ENCODE data around the gene SLC5A4.
A peak's percentile ranks its signal among the peaks of the same experiment; 100 is the strongest.

Gene SLC5A4

DNA sequence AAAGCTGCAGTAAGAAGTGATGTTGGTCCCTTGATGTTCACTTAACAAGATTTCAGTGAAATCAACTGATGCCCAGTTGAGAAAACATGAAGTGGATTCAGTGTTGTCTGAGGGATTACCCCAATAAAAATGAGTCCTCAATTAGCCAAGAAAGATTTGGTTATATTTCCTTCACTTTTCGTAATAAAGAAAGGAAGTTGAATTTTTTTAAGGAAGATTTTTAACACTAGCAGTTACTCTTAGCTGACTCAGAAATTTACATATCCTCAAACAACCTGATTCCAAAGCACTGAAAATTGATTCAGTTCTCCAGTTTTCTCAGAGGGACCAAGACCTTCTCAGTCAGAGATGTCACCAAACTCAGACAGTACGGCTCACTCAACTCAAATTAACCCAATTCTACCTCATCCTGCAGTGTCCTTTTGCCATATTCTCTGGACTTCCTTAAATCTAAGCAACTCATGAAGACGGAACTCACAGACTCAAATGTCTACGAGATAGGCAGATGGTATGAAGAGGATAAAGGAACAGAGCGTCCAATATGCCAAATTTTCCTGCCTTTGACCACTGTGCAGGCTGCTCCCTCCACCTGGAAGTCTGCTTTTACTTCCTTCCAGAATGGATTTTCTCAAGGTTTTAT lies 22.8 kb downstream of the SLC5A4 start:
- no peak for DNase-seq (ENCODE audit: low spot score)

DNA sequence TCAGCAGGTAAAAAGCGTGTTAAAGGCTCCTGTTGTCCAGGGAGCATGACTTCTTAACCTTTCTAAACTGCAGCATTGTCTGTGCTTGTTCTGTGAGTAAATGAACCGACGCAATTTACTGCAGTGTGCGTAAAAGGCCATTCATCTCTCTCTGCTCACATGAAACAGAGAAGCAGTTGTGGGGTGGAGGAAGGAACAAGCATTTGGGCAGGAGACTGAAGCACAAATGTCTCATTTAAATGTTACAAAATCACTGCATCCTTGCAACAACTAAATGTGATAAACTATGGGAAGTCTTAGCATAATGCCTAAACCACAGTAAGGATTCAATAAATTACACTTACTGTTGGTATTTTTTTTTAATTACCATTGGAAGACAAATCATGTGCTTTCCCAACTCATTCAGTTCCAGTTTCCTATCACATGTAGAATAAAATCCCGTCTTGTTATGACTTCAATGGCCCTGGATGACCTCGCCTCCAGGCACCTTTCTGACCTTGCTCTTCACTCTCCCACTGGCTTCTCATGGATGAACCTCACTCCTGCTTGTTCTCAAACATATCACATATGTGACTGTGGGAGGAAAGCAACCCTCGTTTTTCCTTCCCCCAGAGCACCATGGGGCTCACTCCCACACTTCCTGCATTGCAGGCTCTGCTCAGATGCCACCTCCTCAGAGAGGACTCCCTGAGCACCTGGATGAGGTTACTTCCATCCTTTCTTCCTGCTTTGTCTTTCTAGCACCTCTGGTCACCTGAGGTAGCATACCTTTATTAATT lies 28.6 kb downstream of the SLC5A4 start:
- DNase-seq (ENCODE audit: low spot score), result no peak

DNA sequence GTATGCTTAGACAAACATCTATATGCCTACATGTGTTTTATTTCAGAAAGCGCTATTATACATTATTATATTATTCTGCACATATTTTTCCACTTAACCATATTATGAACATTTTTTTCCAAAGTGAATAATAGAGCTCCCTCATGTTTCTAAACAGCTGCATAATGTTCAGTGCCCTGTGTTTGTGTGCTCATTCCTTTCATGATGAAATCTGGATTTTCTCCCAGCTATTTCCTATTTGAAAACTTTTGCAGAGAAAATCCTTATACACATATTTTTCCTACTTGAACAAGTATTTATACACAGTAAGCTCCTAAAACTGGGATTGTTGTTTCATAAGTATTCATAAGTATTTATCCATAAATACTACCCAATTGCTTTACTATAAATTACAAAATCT lies 32.2 kb downstream of the SLC5A4 start:
- no peak for DNase-seq (ENCODE audit: low spot score)

DNA sequence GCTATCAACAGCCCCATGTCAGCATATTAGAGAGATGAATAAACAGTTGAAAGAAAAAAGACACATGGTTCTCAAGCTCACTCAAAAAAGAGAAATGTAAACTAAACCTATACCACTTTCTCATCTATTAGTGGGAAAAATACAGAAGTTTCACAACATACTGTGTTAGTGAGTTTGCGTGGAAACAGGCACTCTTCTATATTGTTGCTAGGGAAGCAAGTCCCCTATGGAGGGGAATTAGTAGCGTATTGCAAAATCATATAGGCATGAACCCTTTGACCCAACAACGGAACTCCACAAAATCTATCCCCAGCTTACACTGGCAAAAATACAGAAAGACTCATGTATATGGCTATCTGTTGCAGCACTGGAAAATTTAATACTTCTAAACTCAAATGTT lies 36.1 kb downstream of the SLC5A4 start:
- no peak for DNase-seq (ENCODE audit: low spot score)

DNA sequence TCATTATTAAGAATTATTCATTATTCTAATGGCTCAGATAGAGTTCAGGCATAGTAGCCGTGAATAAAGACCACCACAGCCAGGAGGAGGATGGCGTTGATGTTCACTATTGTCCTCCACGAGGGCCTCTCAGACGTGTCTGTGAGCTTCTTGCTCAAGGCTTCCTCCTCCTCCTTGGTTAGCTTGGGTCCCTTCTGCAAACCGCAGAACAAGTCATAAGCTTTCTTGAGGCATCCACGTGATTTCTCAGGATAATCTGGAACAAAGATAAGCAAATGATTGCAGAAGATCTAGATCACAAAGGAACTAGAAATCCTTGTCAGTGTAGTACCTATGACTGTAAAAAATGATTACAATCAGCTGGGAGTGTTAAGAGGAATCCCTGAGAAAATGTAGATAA lies 36.7 kb downstream of the SLC5A4 start:
- no peak for DNase-seq (ENCODE audit: low spot score)

DNA sequence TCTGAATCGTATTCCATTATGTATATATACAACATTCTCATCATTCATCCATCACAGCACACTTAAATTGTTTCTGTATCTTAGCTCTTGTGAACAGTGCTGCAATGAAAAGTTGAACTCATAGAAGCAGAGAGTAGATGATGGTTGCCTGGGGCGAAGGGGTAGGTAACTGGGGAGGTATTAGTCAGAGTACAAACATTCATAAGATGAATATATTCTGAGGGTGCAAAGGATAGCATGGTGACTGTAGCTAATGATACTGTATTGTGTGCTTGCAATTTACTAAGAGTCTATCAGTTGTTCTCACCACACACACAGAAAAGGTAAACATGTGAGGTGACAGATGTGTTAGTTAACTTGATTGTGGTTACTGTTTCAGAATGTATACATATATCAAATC lies 37.7 kb downstream of the SLC5A4 start:
- DNase-seq (ENCODE audit: low spot score), result no peak

DNA sequence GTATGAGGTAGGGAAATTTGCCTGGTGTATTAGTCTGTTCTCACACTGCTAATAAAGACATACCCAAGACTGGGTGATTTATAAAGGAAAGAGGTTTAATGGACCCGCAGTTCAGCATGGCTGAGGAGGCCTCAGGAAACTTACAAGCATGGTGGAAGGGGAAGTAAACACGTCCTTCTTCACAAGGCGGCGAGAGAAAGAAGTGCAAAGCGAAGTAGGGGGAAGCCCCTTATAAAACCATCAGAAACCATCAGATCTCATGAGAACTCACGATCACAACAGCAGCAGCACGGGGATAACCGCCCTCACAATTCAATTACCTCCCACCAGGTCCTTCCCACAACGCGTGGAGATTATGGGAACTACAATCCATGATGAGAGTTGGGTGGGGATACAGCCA lies 38.2 kb downstream of the SLC5A4 start:
- no peak for DNase-seq (ENCODE audit: low spot score)

DNA sequence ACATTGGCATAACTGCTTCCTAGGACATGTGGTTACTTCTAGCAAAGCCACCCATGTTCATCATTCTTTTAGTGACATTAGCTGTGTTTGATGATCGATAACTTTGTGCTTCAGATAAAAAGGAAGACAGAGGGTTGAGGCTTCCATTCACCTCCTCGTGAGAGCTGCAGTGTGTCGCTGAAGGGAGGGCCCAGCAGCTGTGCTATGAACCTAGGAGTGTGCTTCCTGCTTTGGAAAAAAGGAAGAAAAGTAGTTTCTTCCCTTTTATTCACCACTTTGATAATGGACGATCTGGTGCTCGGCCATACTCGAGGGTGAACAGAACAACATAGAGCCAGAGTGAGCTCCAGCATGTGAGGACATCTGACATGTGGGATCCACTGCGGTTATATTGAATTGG lies 44.1 kb downstream of the SLC5A4 start:
- DNase-seq (ENCODE audit: low spot score), result no peak

DNA sequence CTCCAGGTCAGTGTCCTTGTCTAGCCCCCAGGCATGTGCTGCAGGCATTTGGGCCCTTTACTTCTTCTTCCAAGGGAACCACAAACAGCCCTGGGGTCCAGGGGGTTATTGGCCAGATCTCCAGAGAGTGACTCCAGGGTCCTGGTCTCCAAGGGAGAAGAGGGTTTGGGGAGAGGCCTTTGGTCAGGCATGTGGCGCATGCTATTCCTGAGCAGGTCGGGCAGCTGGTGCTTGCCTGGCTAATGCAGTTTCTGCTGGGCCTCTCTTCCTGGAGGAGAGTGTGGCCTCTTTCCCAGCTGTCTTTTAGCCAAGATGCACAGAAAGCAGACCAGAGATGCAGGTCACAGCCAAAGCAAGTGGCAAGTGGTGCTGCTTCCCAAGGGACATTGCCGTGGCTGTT lies 46.5 kb downstream of the SLC5A4 start:
- DNase-seq (ENCODE audit: low spot score), result no peak

DNA sequence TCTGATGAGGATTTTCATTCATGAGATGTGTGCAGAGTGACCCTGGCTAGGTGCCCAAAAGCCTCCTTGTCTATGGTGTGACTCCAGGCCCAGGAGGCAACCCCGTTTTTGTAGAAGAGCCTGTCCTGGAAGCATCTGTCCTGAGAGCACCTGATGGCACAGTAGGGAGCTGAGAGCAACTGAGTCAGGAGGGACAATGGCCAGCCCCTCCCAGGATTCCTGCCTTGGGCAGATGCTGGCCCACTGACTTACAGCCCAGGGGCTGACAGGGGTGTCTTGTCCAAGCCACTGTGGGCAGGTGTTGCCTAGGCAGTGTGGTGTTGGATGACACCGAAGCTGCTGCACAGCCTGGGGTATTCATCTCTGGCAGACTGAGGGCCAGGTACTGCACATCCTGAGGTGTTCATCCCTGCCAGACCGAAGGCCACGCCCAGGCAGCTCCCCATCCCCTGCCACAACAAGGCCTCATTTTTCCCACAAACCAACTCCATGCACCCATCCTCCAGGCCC lies 47.1 kb downstream of the SLC5A4 start:
- no peak for DNase-seq (ENCODE audit: low spot score)

DNA sequence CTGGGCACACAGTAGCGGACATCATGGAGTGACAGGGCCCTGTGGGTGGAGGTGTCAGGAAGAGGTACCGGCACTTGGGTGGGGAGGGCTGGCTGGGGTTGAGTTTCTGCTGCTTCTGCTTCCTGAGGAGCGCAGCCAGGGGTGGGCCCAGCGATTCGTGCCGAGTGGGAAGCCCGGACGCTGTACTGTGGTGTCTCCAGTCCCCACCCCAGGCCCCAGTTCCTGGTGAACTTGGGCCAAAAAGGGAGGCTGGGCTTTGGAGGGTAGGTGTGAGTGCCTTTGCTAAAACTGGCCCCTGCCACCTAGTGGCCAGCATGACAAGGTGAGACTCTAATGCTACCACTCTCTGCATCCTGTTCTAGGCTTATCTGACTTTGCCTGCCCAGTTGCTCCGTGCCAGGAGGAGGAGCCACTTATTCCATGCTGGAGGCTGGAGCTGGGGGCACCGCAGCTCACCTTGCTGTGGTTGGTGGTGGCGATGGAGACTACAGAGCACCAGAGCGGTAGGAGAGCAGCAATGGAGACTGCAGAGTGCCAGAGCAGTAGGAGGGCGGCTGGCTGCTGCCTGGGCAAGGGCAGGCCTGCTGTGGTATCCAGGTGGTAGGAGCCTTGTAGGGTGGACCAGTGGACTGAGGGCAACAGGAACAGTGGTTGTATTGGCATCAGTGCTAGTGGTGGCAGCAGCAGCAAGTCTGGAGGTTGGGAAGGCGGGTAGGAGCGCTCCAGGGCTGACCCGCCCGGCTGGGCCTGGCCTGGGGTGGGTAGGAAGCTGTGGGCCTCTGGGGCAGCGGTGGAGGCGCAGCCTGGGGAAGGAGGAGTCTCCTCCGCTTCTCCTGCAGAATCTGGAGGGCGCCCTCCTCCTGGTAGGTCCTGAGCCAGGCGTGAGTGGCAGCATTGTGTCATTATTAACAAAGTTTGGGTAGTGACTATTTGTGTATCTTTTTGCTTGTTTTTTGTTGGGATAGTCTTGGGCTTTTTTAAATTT lies 48.1 kb downstream of the SLC5A4 start:
- no peak for DNase-seq (ENCODE audit: low spot score)

DNA sequence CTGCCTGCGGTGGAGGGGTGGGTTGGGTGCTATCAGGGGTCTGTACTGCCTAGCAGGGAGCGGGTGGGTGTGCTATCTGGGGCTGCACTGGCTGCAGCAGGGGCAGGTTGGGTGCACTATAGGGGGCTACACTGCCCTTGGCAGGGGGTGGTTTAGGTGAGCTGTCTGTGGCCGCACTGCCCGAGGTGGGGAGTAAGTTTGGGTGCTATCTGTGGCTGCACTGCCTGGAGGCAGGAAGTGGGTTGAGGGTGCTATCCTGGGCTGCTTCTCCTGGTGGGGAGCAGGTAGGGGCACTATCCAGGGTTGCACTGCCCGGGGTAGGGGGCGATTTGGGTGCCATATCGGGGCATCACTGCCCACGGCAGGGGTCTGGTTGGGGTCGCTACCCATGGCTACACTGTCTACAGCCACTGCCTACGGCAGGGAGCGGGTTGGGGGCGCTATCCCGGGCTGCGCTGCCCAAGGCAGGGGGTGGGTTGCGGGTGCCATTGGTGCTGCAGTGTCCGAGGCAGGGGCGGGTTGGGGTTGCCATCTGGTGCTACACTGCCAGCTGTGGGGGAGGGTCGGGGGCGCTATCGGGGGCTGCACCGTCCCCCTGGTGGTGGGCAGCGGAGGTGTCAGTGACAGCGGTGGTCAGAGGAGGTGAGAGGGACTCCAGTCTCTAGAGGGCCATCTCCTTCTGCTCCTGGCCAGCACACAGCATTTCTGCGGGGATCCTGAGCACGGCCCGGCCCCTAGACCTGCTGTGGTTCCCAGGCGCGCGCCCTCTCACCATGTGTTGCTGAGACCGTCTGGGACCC lies 49.0 kb downstream of the SLC5A4 start:
- DNase-seq (ENCODE audit: low spot score), result no peak

DNA sequence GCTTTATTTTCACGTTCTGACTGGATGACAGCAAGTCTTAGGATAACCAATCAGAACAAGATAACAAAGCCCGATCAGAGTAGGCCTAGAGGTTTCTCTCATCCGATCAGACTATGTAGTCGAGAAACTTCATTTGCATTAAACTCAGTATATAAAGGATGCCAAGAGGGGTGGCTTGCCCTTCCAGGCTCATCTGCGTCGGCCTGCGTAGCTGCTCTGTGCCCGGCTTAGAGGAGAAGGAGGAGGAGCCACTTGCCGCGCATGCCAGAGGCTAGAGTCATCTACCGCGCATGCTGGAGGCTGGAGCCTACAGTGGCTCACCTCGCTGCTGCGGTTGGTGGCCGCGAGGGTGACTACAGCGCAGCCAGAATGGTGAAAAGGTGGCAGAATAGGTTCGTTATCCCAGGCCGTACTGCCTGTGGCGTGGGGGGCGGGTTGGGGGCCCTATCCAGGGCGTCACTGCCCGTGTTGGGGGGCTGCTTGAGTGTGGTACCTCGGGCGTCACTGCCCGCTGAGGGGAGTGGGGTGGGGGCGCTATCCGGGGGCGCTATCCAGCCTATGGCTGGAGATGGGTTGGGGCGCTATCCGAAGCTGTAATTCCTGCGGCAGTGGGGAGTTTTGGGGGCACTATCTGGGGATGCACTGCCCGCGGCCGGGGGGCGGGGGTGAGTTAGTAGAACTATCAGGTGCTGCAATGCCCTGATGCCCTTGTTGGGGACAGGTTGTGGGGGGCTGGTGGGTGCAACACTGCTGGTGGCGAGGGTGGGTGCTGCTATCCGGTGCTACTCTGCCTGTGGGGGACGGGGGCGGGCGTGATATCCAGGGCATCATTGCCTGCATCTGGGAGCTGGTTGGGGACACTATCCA lies 50.1 kb downstream of the SLC5A4 start, which contains the start of gene RFPL2:
RFPL2 (minus strand) TSS at position 218 of the 867 bp plus-strand sequence. CDS start 2,622 bp downstream, outside the sequence.
- DNase-seq (ENCODE audit: low spot score), result no peak

DNA sequence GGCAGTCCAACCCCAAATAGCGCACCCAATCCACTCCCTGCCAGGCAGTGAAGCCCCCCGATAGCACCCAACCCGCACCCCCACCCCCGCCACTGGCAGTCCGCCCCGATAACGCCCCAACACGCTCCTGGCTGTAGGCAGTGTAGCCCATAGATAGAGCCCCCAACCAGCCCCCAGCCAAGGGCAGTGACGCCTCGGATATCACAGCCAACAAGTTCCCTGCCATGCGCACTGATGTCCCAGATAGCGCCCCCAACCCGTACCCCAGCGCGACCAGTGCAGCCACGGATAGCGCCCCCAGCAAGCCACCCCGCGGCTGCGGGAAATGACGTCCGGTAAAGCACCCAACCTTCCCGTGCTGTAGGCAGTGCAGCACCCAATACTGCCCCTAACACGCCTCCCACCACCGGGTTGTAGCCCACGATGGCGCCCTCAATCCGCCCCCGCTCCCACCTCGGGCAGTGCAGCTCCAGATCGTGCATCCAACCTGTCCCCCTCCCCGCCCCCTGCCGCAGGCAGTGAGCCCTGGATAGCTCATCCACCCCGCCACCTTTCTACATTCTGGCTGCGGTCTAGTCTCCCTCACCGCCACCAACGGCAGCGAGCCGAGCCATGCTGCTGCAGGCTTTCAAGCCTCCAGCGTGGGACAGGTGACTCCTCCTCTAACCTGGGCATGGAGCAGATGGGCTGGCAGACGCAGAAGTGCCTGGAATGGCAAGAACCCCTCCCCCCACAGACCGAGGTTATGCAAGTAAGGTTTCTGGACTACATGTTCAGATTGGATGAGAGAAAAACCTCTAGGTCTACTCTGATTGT lies 50.9 kb downstream of the SLC5A4 start:
- no peak for DNase-seq (ENCODE audit: low spot score)

DNA sequence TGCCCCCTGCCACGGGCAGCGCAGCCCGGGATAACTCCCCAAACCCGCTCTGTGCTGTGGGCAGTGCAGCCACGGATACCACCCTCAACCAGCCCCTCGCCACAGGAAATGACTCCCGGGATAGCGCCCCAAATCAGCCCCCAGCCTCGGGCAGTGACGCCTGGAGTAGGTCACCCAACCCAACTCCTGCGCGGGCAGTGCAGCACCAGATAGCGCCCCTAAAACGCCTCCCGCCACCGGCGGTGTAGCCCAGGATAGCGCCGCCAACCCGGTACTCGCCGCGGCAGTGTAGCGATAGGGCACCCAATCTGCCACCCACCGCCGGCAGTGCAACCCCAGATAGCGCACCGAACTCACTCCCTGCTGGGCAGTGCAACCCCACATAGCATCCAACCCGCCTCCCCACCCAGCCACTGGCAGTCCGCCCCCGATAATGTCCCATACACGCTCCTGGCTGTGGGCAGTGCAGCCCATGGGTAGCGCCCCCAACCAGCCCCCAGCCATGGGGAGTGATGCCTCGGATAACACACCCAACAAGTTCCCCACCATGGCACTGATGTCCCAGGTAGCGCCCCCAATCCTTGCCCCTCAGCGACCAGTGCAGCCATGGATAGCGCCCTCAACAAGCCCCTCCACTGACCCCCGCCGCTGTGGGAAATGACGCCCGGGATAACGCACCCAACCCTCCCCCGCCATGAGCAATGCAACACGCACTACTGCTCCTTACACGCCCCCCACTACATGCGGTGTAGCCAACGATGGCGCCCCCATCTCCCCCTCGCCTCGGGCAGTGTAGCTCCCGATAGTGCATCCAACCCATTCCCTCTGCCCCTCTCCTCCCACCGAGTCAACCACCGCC lies 51.7 kb downstream of the SLC5A4 start:
- DNase-seq (ENCODE audit: low spot score), result no peak

DNA sequence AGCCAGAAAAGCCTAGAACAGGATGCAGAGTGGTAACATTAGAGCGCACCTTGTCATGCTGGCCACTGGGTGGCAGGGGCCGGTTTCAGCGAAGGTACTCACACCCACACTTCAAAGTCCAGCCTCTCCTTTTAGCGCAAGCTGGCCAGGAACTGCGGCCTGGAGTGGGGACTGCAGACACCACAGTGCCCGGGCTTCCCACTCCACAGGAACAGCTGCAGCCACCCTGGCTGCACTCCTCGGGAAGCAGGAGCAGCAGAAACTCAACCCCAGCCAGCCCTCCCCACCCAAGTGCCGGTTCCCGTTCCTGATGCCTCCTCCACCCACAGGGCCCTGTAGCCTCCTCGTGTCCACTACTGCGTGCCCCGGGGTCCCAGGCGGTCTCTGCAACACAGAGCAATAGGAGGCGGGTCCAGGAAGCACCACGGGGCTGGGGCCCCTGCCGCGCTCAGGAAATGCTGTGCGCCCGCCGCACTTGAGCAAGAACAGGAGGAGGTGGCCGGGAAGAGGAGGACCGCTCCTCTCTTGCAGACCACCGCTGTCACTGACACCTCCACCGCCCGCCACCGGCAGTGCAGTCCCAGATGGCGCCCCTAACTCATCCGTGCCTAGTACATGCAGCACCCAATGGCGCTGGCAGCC lies 52.5 kb downstream of the SLC5A4 start:
- DNase-seq (ENCODE audit: low spot score), result peak; percentile 65

DNA sequence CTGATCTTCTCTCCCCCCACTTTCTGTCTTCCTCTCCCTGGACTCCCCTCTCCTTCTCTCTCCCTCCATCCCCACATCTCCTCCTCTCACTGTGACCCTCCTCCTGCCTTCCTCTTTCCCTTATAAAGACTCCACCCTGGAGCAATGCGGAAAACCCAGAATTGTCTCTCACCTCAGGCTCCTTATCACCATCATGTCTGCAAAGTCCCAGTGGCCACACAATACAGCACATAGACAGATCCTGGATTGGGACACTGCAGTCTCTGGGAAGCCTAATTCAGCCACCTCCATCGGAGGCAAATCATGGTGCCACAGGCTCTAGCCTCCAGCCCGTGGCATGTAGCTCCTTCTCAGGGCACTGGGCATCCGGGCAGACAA lies 53.0 kb downstream of the SLC5A4 start:
- DNase-seq (ENCODE audit: low spot score), result no peak

DNA sequence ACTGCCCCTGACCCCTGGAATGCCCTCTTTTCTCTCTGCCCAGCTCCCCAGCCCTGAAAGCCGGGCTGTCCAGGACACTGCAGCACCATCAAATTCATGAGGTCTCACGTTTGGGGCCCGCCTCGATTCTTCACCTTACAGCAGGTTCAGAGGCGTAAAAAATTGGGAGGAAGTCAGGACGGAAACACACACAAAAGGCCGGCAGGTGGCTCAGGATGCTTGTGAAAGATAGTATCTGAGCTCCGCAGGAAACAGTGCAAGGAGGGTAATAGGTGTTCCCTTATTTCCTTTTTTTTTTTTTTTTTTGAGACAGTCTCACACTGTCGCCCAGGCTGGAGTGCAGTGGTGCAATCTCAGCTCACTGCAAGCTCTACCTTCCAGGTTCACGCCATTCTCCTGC lies 54.4 kb downstream of the SLC5A4 start:
- DNase-seq (ENCODE audit: low spot score), result no peak
